GM19438 (cell line): Measurements from ENCODE around the gene SNX32.
"Not testable (repeated sequence)": the region's sequence is repeated elsewhere in the genome, so short reads cannot be mapped to it uniquely, and the experiment has no call there.

ENCODE experiments used
- ATAC-seq: cut with Tn5 transposase; IDR thresholded peaks from one replicate; pipeline ENCODE4 v1.9.1; 2021; ENCODE audit warnings: low read depth; ENCODE audit not compliant: unreplicated experiment

Gene SNX32

GRCh38 chr11:65822776-65823528 is 10.8 kb upstream of the SNX32 start:
- ATAC-seq = no peak

- no peak for ATAC-seq
Observed at GRCh38 chr11:65826984-65827735, 6.6 kb upstream of the SNX32 start.

- ATAC-seq = no peak
Observed at GRCh38 chr11:65829459-65829858, 4.3 kb upstream of the SNX32 start.

- ATAC-seq = not testable (repeated sequence)
Observed at GRCh38 chr11:65832231-65832630, 1.5 kb upstream of the SNX32 start.

- no peak for ATAC-seq
Observed at GRCh38 chr11:65834202-65834601, 439 bp downstream of the SNX32 start.

- ATAC-seq = no peak
Observed at GRCh38 chr11:65842144-65842543, 8.4 kb downstream of the SNX32 start.

- ATAC-seq = no peak
Observed at GRCh38 chr11:65843811-65844210, 10.0 kb downstream of the SNX32 start.

GRCh38 chr11:65844231-65844872 is 10.6 kb downstream of the SNX32 start:
- no peak for ATAC-seq

- no peak for ATAC-seq
Observed at GRCh38 chr11:65847746-65848145, 14.0 kb downstream of the SNX32 start.

GRCh38 chr11:65848693-65849092 is 14.9 kb downstream of the SNX32 start:
- ATAC-seq = not testable (repeated sequence)

- ATAC-seq = no peak
Observed at GRCh38 chr11:65849366-65849765, 15.6 kb downstream of the SNX32 start.

GRCh38 chr11:65849771-65850216 is 16.0 kb downstream of the SNX32 start:
- ATAC-seq = no peak

- ATAC-seq = no peak
Observed at GRCh38 chr11:65850217-65851082, 16.7 kb downstream of the SNX32 start.

GRCh38 chr11:65851083-65851579 is 17.4 kb downstream of the SNX32 start:
- no peak for ATAC-seq

GRCh38 chr11:65851811-65852507 is 18.2 kb downstream of the SNX32 start:
- no peak for ATAC-seq

- no peak for ATAC-seq
Observed at GRCh38 chr11:65852508-65853245, 18.9 kb downstream of the SNX32 start.

GRCh38 chr11:65853246-65853979 is 19.6 kb downstream of the SNX32 start:
- ATAC-seq = no peak

GRCh38 chr11:65854161-65854592 is 20.4 kb downstream of the SNX32 start:
- ATAC-seq = no peak
